HG03280 (cell line): ENCODE data around the gene FBRS.
"Not testable (repeated sequence)": the region's sequence is repeated elsewhere in the genome, so short reads cannot be mapped to it uniquely, and the experiment has no call there.

Experiments
- ATAC-seq: cut with Tn5 transposase; IDR thresholded peaks from one replicate; pipeline ENCODE4 v1.9.1; 2021; ENCODE audit warnings: mild to moderate bottlenecking, moderate library complexity; ENCODE audit not compliant: unreplicated experiment

FBRS gene

DNA sequence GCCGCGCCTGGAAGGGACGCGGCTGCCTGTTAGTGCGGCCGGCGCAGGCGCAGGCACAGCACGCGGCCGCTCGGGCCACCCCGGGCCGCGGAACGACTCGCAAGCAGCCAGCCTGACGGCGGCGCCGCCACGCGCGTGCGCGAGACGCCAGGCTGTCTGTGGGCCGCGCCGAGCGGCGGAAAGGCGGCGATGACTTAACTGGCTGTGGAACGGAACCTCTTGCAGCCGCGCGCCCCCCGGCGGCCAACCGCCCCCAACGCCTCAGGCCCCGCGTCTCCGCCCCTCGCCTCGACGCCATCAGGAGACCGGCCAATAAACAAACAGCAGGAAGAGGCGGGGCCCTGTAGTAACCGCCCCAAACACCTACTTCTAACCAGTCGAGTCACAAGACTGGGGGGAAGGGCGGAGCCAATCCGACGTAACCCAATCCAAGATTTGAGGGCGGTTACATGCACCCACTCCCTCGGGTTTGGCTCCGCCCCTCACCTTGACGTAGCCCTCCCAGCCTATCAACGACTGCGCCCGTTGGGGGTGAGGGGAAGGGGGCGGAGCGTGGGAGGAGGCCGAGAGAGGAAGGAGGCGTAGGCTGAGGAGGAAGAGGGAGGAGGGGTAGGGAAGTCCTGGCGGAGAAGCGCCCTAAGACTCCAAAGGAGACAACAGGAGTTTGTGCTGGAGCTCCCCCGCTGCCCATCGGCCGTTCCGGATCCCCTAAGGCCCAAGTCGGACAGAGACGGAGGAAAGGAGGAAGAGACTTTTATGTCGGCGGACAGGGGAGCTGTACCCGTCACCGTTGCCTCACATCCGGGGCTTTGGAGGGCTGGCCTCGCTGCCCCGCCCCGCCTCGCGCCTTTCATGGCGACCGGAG, at the start of gene FBRS:
Gene FBRS, plus strand, starts transcription at position 566 of the 865 bp plus-strand sequence. CDS start 1,088 bp downstream, outside the sequence.
- peak; percentile 69 for ATAC-seq

DNA sequence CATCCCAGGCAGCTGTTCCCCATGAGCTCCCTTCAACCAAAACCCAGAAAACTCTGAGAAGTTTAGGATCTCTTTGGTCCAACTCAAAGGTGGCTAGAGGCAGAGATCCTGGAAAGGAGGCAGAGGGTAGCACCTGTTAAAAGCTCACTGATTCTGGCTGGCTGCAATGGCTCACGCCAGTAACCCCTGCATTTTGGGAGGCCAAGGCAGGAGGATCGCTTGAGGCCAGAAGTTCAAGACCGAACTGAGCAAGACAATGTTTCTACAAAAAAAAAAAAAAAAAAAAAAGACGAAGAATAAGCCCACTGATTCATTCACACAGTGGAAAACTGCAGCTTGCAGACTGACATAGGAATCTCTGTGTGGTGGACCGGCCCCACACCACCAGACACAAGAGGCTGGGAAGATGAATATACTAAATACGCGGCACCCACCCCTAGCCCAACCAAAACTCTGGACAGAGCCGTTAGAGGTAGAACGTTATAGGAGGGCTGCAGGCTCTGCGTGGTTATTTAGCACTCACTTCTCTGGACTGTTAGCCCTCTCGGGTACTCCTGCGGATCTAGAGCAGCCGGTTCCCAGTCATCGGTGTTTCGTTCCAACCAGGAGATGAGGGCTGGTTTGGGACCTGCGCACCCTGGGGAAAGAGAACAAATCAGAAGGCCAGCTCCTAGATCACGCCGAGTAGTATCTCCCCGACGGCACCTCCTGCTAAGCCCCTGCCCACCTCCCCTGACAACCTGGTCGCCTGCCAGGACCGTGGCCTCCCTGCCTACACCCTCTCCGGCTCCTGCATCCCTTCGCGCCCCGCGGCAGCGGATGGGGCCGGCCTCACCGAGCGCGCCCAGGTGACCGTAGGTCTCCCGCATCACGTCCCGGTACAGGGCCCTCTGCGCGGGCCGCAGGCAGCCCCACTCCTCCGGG, 49.0 kb upstream of the FBRS start:
- ATAC-seq = no peak

DNA sequence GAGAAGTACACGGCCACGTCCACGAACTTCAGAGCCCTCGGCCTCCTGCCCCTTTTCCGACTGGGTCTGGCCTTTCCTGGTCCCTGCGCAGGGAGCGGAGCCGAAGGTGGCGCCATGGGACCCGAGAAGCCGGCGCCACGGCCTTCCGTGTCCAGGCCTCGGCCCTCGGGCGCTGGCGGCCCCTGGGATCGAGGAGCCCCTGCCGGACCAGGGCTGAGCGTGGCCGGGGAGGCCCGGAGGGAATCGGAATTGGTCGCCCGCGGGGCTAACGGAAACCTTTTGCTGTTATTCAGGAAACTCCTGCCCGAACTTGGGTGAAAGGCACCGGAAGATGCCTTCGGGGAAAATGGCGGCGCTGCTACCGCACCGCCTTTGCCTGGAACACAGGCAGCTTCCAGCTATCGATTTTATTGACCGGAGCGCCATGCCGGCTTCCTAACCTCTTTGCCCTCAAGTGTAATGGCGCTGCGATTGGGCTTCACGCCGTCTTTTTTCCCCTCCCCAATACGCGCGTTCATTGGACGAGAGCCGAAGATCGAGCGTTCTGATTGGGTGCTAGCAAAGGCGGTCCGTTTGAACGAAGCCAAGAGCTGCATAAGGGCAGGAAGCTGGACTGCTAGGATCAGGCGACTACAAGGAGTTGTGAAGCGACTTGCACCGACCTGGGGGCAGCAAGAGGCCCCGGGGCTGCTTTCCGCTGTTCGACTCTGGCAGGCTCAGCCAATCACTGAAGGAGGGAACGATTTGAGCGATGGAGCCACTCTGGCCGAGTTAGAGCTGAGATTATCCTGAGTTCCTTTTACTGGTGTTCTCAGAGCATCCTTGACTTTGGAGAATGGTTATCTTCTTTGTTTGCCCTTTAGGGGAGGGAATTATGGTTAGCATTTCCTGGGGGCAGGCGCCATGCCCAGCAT, 48.0 kb upstream of the FBRS start, which contains the start of gene ZNF689:
Gene ZNF689, minus strand, starts transcription at position 464 of the 914 bp plus-strand sequence. Its CDS starts 348 bp downstream, at position 116.
- peak; percentile 92 for ATAC-seq

DNA sequence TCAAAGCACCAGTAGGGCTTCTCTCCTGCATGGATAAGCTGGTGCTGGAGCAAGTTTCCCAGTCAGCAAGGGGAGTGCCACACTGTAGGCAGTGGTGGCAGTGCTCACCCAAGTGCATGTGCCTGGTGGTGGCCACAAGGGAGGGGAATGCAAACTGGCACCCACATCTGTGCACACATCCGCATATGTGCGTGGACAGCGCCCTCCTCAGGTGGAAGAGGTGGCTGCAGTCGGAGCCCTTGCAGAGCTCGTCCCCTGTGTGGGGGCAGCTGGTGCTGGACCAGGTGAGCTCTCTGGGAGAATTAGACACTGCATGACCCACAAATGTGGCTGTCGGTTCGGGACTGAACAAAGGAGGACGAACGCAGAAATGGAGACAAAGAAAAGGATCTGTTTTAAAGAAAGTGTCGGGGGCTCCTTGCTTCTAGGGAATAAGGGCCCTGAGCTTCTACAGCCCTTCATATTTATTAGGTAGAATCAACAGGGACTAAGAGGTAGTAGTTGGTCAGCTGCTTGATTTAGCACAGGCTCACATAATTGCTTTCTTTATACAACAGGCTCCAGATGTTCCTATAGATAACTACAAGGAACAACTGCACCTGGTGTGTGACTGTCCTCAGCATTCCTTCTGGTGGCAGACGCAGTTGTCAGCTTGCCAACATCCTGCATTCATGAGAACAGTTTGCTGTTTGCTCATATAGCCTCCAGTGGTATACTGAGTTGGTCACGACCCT, 42.7 kb upstream of the FBRS start:
- ATAC-seq = no peak

DNA sequence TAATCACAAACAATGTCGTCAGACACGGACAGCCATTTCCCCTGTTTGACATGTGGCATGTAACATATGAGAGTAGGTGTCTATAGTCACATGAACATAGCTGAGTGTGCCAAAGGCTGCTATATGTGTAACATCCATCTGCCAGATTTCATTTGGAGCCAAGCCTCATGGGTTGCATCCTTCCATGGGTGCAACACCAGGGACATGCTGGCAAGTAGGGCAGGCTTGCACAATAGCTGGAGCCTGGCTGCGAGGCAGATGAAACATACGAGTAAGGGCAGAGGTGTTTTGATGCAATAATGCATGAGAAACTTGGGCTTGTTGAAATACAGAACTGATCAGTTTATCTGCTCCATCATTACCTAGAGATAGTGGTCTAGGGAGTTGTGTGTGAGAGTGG, 39.0 kb upstream of the FBRS start:
- no peak for ATAC-seq

DNA sequence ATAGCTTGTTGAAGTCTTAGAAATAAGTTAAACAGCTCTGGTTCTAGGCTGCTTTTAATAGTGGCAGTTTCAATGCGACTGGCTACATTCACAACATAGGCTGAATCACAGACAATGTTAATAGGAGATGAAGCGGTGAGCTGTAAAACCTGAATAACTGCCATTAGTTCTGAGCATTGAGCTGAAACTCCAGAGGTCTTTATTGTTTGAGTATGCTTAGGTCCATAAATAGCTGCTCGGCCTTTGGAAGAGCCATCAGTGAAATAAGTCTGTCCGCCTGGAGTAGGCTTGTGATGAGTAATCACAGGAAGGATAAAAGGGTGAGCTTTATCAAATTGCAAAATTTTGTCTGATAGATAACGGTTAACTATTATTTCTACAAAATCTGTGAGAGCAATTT, 38.6 kb upstream of the FBRS start:
- ATAC-seq = no peak

DNA sequence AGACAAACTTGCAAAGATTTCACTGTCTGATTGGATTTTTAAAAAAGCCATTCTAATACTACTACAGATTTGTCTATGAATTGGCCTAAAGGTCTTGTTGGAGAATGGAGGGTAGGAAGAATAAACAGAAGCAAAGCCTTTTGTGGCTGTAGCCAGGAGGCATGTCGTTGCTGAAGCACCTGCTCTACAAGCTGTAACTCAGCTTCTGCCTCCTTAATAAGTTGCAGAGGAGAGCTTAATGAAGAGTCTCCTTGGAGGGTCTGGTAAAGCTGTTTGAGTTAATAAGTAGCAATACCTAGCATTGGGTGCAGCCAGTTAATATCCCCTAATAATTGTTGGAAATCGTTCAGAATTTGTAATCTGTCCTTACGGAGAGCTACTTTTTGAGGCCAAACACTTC, 38.1 kb upstream of the FBRS start:
- no peak for ATAC-seq

DNA sequence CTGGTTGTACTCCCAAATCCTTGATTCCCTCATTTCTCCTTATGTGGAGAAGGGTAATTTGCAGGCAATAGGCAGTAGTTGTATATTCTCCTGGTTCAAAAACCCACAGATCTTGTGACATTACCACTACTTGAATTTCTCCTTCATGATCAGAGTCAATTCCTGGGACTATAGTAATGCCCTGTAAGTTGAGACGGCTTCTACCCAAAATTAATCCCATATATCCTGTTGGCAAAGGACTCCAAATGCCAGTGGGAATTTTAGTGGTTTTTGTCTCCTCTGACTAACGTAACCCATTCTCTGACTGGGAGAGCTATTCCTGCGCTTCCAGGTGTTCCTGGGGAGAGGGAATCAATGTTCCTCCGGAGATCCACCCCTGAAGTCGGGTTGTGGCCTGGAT, 36.5 kb upstream of the FBRS start:
- ATAC-seq = no peak

DNA sequence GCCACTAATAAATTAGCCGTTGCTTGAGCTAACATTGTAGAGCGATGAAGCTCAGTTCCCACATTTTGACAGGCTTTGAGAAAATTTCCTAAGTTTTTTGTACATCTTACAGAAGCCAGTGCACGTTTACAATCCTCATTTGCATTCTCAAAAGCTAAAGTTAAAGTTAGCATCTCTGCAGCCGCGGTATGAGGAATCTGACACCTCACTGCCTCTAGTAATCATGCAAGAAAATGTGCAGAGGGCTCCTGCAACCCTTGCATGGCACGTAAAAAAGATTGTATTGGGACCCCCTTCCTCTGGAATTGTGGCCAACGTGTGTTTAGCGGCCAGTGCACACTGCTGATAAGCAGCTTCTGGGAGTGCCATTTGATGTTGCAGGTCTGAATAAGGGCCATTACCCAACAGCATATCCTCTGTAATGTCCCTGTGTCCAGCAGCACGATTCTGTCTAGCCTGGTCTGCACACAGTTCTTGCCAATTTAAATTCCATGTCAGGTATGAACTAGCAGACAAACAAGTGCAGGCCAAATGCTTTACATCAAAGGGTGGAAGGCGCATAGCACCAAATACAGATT, 35.7 kb upstream of the FBRS start:
- ATAC-seq = no peak

DNA sequence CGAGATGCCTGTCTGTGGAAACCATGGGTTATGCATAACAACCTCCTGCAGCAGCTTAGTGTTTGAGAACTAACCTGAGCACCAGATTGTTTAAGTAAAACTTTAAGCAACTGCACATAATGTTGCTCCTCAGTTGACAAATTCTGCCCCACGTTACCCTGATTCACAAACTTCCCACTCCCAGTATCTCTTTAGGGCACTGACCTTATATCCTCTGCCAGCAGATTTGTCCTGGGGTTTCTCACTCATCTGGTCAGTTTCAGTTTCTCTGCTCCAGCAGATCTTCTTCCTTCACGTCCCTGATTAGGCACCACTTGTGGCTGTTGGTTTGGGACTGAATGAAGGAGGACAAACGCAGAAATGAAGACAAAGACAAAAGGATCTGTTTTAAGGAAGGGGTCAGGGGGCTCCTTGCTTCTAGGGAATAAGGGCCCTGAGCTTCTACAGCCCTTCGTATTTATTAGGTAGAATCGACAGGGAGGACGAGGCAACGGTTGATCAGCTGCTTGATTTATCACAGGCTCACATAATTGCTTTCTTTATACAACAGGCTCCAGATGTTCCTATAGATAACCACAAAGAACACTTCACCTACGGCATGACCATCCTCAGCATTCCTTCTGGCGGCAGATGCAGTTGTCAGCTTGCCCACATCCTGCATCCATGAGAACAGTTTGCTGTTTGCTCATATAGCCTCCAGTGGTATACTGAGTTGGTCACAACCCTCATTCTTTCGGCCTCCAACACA, 34.5 kb upstream of the FBRS start:
- ATAC-seq = no peak

DNA sequence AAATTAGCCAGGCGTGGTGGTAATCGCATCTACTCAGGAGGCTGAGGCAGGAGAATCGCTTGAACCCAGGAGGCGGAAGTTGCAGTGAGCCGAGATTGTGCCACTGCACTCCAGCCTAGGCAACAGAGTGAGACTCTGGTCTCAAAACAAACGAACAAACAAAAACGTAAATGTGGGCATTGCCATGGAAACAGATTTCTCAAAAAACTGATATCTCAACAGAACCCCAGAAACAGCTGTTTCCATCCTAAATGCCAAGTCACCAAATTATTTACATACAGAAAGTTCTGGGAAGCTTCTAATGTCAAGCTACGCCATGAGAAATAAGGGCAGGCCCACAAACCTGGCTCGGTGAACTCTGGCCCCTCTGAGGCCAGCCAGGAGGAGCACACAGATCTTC, 32.0 kb upstream of the FBRS start:
- no peak for ATAC-seq

DNA sequence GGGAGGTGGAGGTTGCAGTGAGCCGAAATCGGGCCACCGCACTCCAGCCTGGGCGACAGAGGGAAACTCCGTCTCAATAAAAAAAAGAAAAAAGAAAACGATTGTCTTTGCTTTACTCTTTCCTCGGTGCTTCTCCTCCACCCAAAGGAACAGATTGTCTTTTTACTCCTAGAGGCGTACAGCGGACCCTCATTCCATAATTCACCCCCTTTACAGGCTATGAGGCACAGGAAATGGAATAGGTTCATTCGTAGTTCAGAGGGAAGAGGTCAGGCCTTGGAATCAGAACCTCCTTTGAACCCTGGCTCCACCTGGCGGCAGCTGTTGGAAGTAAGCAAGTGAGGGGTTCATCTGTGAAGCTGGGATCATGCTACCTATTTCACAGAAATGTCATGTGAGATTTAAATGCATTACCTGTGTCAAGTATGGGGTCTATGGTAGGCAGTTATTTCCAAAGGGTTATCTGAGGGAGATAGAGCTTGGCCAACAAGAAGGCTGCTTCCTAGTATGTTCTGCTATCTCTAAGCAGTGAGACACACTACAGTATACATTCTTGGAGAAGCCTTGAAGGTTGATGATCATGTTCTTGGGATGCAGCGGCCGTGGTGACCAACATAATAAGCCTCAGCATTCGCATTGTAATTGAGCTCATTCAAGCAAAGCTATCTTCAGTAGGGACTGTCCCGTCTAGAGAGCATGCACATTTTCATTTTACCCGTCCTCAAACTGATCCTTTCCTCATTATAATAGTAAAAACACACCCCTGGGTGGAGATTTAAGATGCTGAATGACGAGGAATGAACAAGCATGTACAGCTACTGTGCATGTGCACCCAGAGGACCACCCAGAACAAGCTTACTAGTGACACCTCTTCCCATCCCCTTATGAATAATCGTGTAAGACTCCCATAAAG, 29.3 kb upstream of the FBRS start:
- no peak for ATAC-seq

DNA sequence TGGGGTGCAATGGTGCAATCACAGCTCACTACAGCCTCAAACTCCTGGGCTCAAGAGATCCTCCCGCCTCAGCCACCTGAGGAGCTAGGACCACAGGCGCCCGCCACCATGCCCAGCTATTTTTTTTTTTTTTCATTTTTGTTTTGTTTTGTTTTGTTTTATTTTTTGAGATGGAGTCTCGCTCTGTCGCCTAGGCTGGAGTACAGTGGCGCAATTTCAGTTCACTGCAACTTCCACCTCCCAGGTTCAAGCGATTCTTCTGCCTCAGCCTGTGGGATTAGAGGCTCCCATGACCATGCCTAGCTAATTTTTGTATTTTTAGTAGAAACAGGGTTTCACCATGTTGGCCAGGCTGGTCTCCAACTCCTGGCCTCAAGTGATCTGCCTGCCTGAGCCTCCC, 25.8 kb upstream of the FBRS start:
- not testable (repeated sequence) for ATAC-seq

DNA sequence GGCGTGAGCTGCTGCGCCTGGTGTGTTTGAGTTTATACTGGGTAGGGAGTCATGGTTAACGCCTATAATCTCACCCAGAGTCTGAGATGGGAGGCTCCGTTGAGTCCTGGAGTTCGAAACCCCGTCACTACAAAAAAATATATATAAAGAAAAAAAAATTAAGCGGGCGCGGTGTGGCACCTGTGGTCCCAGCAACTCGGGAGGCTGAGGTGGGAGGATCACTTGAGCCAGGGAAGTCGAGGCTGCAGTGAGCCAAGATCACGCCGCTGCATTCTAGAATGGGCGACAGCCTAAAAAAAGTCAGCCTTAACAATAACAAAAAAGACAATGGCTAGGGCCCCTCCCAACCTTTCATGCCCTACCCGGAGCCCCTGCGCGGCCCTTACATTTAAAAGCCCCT, 24.7 kb upstream of the FBRS start:
- ATAC-seq = no peak

DNA sequence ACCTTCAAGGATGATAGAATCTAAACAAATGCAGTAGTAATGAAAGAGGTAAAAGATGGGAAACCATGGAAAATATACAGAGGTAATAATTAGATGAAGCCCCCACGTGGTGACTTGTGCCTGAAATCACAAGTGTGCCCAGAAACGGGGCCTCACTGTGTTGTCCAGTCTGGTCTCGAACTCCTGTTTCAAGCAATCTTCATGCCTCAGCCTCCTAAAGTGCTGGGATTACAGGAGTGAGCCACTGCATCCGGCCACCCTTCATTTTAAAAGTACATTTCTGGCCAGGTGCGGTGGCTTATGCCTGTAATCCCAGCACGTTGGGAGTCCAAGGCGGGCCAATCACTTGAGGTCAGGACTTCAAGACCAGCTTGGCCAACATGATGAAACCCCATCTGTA, 21.6 kb upstream of the FBRS start:
- ATAC-seq = no peak

DNA sequence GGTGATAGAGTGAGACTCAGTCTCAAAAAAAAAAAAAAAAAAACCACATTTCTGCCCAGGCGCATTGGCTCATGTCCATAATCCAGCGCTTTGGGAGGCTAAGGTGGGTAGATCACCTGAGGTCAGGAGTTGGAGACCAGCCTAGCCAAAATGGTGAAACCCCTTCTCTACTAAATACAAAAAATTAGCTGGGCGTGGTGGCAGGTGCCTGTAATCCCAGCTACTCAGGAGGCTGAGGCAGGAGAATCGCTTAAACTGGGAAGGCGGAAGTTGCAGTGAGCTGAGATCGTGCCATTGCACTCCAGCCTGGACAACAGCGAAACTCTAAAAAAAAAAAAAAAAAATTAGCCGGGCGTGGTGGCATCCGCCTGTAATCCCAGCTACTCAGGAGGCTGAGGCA, 21.1 kb upstream of the FBRS start:
- not testable (repeated sequence) for ATAC-seq

DNA sequence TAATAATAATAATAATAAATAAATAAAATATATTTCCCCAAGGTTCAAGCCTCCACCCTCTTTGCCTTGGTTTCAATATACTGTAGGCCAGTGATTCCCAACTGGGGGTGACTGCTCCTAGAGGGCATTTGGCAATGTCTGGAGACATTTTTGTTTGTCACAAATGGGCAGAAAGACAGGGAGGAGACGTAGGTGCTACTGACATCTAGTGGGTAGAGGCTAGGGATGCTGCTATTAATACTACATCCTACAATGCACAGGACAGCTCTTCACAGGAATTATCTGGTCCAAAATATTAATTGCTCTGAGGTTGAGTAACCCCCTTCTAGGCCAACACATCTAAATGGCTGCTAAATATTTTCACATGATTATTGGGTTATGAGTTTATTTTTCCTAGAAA, 20.3 kb upstream of the FBRS start:
- ATAC-seq = no peak
